Chondrocyte (in vitro differentiated cells): ENCODE measurements around the gene CDC42SE2. TPM values are rescaled to one million over a fixed set of nuclear protein-coding genes. Genes with fewer than 3 reads are reported as not detected.

Experiments used
- DNase-seq: peaks from one replicate; pipeline ENCODE4 v3.0.0; 2021; ENCODE audit warnings: mixed read lengths, low spot score
- H3K27ac Mint-ChIP-seq: one replicate; pipeline ENCODE4 v1.8.0; 2021; ENCODE audit warnings: mild to moderate bottlenecking, moderate library complexity, mixed read lengths; ENCODE audit not compliant: unreplicated experiment
- H3K27me3 Mint-ChIP-seq: 2 replicates; pipeline ENCODE4 v1.8.0; 2021; ENCODE audit warnings: low read depth, mixed read lengths
- H3K36me3 Mint-ChIP-seq: 2 replicates; pipeline ENCODE4 v1.8.0; 2021; ENCODE audit warnings: low read depth, mixed read lengths
- H3K4me1 Mint-ChIP-seq: 2 replicates; pipeline ENCODE4 v1.8.0; 2021; ENCODE audit warnings: low read depth, mild to moderate bottlenecking, mixed read lengths
- H3K4me3 Mint-ChIP-seq: one replicate; pipeline ENCODE4 v1.8.0; 2021; ENCODE audit warnings: mild to moderate bottlenecking, moderate library complexity, mixed read lengths; ENCODE audit not compliant: unreplicated experiment
- H3K9me3 Mint-ChIP-seq: 2 replicates; pipeline ENCODE4 v1.8.0; 2021; ENCODE audit warnings: low read depth, mixed read lengths
- CTCF ChIP-seq: fragments of 200-600 bp; sonication (generic); IDR thresholded peaks from 2 replicates; pipeline ENCODE4 v1.5.0; 2021; ENCODE audit warnings: antibody characterized with exemption, mild to moderate bottlenecking, moderate library complexity
- long read RNA-seq: library from polyadenylated mRNA; stranded (forward); transcript quantifications from one replicate; pipeline ENCODE4 v2.0.0, GENCODE V29; 2021
- total RNA-seq: library from RNA; stranded (reverse); gene quantifications from 3 replicates; pipeline ENCODE4 v1.2.1, GENCODE V29; 2021

CDC42SE2 gene
- 21.1 to 23.7 TPM (median 22.0 TPM) in 3 replicates for total RNA-seq
- long read RNA-seq, full-length matches to known transcripts, result 9 of 51 reads
- long read RNA-seq, partial matches to known transcripts, result 1 of 51 reads
- long read RNA-seq, other reads (novel, unspliced or antisense), result 41 of 51 reads

GRCh38 chr5:131263648-131264450 is at the start of gene CDC42SE2:
Gene CDC42SE2, plus strand, starts transcription at chr5:131264053. Its CDS starts 95,441 bp downstream, at chr5:131359494.
- Mint-ChIP-seq H3K27me3 (no peaks in the 10 kb centered on the region), H3K4me3 (peak within 1 kb of the TSS; percentile 90), H3K36me3 (no peaks in the 10 kb centered on the region), H3K4me1 (peaks cover 25% of the 10 kb centered on the region), H3K27ac (peak within 1 kb of the TSS; percentile 95), H3K9me3 (no peaks in the 10 kb centered on the region)
- TF ChIP-seq CTCF, result no peak
- DNase-seq, result no peak

GRCh38 chr5:131214609-131215227 is 49.1 kb upstream of the CDC42SE2 start:
- Mint-ChIP-seq H3K4me3 (no peak overlapping the region), H3K27ac (no peak overlapping the region), H3K36me3 (no peaks in the 10 kb centered on the region), H3K9me3 (no peaks in the 10 kb centered on the region), H3K27me3 (no peaks in the 10 kb centered on the region), H3K4me1 (peaks cover 17% of the 10 kb centered on the region)
- TF ChIP-seq CTCF, result no peak
- no peak for DNase-seq

GRCh38 chr5:131217791-131218190 is 46.1 kb upstream of the CDC42SE2 start:
- Mint-ChIP-seq H3K4me1 (peaks cover 25% of the 10 kb centered on the region), H3K9me3 (no peaks in the 10 kb centered on the region), H3K36me3 (no peaks in the 10 kb centered on the region), H3K4me3 (no peak overlapping the region), H3K27ac (no peak overlapping the region), H3K27me3 (no peaks in the 10 kb centered on the region)
- DNase-seq, result no peak
- TF ChIP-seq CTCF, result no peak

- Mint-ChIP-seq H3K27ac (no peak overlapping the region), H3K36me3 (no peaks in the 10 kb centered on the region), H3K9me3 (no peaks in the 10 kb centered on the region), H3K27me3 (no peaks in the 10 kb centered on the region), H3K4me1 (peaks cover 25% of the 10 kb centered on the region), H3K4me3 (no peak overlapping the region)
- no peak for TF ChIP-seq CTCF
- DNase-seq, result no peak
Measured at GRCh38 chr5:131218392-131218791, 45.5 kb upstream of the CDC42SE2 start.

GRCh38 chr5:131220566-131220965 is 43.3 kb upstream of the CDC42SE2 start:
- Mint-ChIP-seq H3K4me1 (peaks cover 18% of the 10 kb centered on the region), H3K27me3 (no peaks in the 10 kb centered on the region), H3K36me3 (no peaks in the 10 kb centered on the region), H3K27ac (no peak overlapping the region), H3K4me3 (no peak overlapping the region), H3K9me3 (no peaks in the 10 kb centered on the region)
- TF ChIP-seq CTCF, result no peak
- no peak for DNase-seq
